ENCODE results near the gene TIPIN. TPM values are rescaled to one million over a fixed set of nuclear protein-coding genes. Genes with fewer than 3 reads are reported as not detected.
A peak's percentile ranks its signal among the peaks of the same experiment; 100 is the strongest.

Gene TIPIN
- polyA plus RNA-seq, 1 donor from 2014 or later = 7.4 TPM

- H3K27ac ChIP-seq (ENCODE audit: low read length) = no peak overlapping the region
- TF ChIP-seq SMC3 (conservative IDR thresholded peaks at IDR 0.05; ENCODE audit: poor library complexity) (no peak), TAF1 (IDR thresholded peaks at IDR 0.05; ENCODE audit: low read depth) (no peak), EZH2 (IDR thresholded peaks at IDR 0.05; ENCODE audit: borderline replicate concordance, insufficient read depth, low read length, poor library complexity, severe bottlenecking) (no peak), MXI1 (conservative IDR thresholded peaks at IDR 0.05; ENCODE audit: poor library complexity, severe bottlenecking) (no peak), RAD21 (conservative IDR thresholded peaks at IDR 0.05) (no peak), EP300 (conservative IDR thresholded peaks at IDR 0.05; ENCODE audit: poor library complexity, severe bottlenecking) (no peak), POLR2AphosphoS5 (IDR thresholded peaks at IDR 0.05) (no peak), REST (IDR thresholded peaks at IDR 0.05; ENCODE audit: borderline replicate concordance) (no peak), CTCF (IDR thresholded peaks at IDR 0.05; ENCODE audit: poor library complexity, severe bottlenecking) (no peak)
- no peaks in the 10 kb centered on the region for H3K36me3 ChIP-seq (ENCODE audit: insufficient read depth, low read length)
- no peak overlapping the region for H2AFZ ChIP-seq (ENCODE audit: low read depth, low read length)
- no peaks in the 10 kb centered on the region for H3K27me3 ChIP-seq (ENCODE audit: insufficient read depth, low read depth, low read length)
- no peak overlapping the region for H3K9ac ChIP-seq (ENCODE audit: low read length)
- no peaks in the 10 kb centered on the region for H4K20me1 ChIP-seq (ENCODE audit: insufficient read depth)
- no peaks in the 10 kb centered on the region for H3F3A ChIP-seq (ENCODE audit: insufficient read depth, low read length, poor library complexity, severe bottlenecking)
- H3K79me2 ChIP-seq (replicated peaks; ENCODE audit: insufficient read depth, low read length) = peaks cover 32% of the 10 kb centered on the region
- H3K9me2 ChIP-seq (ENCODE audit: insufficient read depth, low read length) = no peaks in the 10 kb centered on the region
- no peaks in the 10 kb centered on the region for H3K9me3 ChIP-seq (ENCODE audit: low read length)
- no peak overlapping the region for H3K4me2 ChIP-seq (ENCODE audit: low read length)
- no peak overlapping the region for H3K4me3 ChIP-seq (ENCODE audit: low read length)
Observed at GRCh38 chr15:66389098-66389858, 32.8 kb upstream of the TIPIN start.

- no peak for TF ChIP-seq TAF1 (IDR thresholded peaks at IDR 0.05; ENCODE audit: low read depth)
- no peak for TF ChIP-seq MXI1 (conservative IDR thresholded peaks at IDR 0.05; ENCODE audit: poor library complexity, severe bottlenecking)
- no peak for TF ChIP-seq CTCF (IDR thresholded peaks at IDR 0.05; ENCODE audit: poor library complexity, severe bottlenecking)
- no peak for TF ChIP-seq EP300 (conservative IDR thresholded peaks at IDR 0.05; ENCODE audit: poor library complexity, severe bottlenecking)
- no peak for TF ChIP-seq SMC3 (conservative IDR thresholded peaks at IDR 0.05; ENCODE audit: poor library complexity)
- no peaks in the 10 kb centered on the region for H3K36me3 ChIP-seq (ENCODE audit: insufficient read depth, low read length)
- H2AFZ ChIP-seq (ENCODE audit: low read depth, low read length) = no peak overlapping the region
- no peak overlapping the region for H3K9ac ChIP-seq (ENCODE audit: low read length)
- no peaks in the 10 kb centered on the region for H4K20me1 ChIP-seq (ENCODE audit: insufficient read depth)
- H3K27me3 ChIP-seq (ENCODE audit: insufficient read depth, low read depth, low read length) = no peaks in the 10 kb centered on the region
- no peaks in the 10 kb centered on the region for H3F3A ChIP-seq (ENCODE audit: insufficient read depth, low read length, poor library complexity, severe bottlenecking)
- H3K79me2 ChIP-seq (replicated peaks; ENCODE audit: insufficient read depth, low read length) = peaks cover 32% of the 10 kb centered on the region
- peak overlapping the region; percentile 92 for H3K4me3 ChIP-seq (ENCODE audit: low read length)
- H3K27ac ChIP-seq (ENCODE audit: low read length) = no peak overlapping the region
- H3K9me2 ChIP-seq (ENCODE audit: insufficient read depth, low read length) = no peaks in the 10 kb centered on the region
- no peak overlapping the region for H3K4me2 ChIP-seq (ENCODE audit: low read length)
- H3K9me3 ChIP-seq (ENCODE audit: low read length) = no peaks in the 10 kb centered on the region
Observed at GRCh38 chr15:66388576-66388975, 32.1 kb upstream of the TIPIN start.

All from neural cell (in vitro differentiated cells).